Fibroblast of pulmonary artery (primary cell): ENCODE measurements around the gene CRYZL1.
A peak's percentile ranks its signal among the peaks of the same experiment; 100 is the strongest.
"Not testable (repeated sequence)": the region's sequence is repeated elsewhere in the genome, so short reads cannot be mapped to it uniquely, and the experiment has no call there.

Source experiments
- DNase-seq: peaks from one replicate; pipeline ENCODE4 v3.0.0-alpha.2; 2010; ENCODE audit warnings: low read depth
- H3K4me3 ChIP-seq: replicated peaks from 2 replicates; pipeline ENCODE4 v1.5.1; 2011; ENCODE audit warnings: low read depth, mild to moderate bottlenecking, control low read depth, low read length, moderate library complexity
- CTCF ChIP-seq: IDR thresholded peaks from 2 replicates; pipeline ENCODE4 v1.5.1; 2011; ENCODE audit warnings: mild to moderate bottlenecking, control low read depth, low read length, inconsistent platforms; ENCODE audit errors: missing control alignments

CRYZL1 gene

GRCh38 chr21:33578959-33579542, 62.5 kb downstream of the CRYZL1 start:
- no peak overlapping the region for H3K4me3 ChIP-seq
- peak; percentile 10 for DNase-seq
- no peak for TF ChIP-seq CTCF

GRCh38 chr21:33578214-33578613, 63.3 kb downstream of the CRYZL1 start:
- TF ChIP-seq CTCF, result no peak
- H3K4me3 ChIP-seq, result no peak overlapping the region
- peak; percentile 17 for DNase-seq

GRCh38 chr21:33576741-33577141, 64.8 kb downstream of the CRYZL1 start:
- DNase-seq, H3K4me3 ChIP-seq: not testable (repeated sequence)

- DNase-seq, result no peak
Observed at GRCh38 chr21:33572350-33572749, 69.2 kb downstream of the CRYZL1 start.

GRCh38 chr21:33569991-33570390, 71.5 kb downstream of the CRYZL1 start:
- DNase-seq, result no peak
- H3K4me3 ChIP-seq, result no peak overlapping the region
- no peak for TF ChIP-seq CTCF

More at GRCh38 chr21:33572350-33572749, 69.2 kb downstream of the CRYZL1 start:
- no peak overlapping the region for H3K4me3 ChIP-seq
- no peak for TF ChIP-seq CTCF

- no peak for DNase-seq
- TF ChIP-seq CTCF, result no peak
- H3K4me3 ChIP-seq, result no peak overlapping the region
Observed at GRCh38 chr21:33568448-33568847, 73.1 kb downstream of the CRYZL1 start.

GRCh38 chr21:33567914-33568313, 73.6 kb downstream of the CRYZL1 start:
- TF ChIP-seq CTCF, result no peak
- DNase-seq, result no peak
- H3K4me3 ChIP-seq, result no peak overlapping the region

GRCh38 chr21:33566514-33566913, 75.0 kb downstream of the CRYZL1 start:
- no peak for DNase-seq
- no peak overlapping the region for H3K4me3 ChIP-seq
- no peak for TF ChIP-seq CTCF
